ENCODE results near the gene EDN2.

DNA sequence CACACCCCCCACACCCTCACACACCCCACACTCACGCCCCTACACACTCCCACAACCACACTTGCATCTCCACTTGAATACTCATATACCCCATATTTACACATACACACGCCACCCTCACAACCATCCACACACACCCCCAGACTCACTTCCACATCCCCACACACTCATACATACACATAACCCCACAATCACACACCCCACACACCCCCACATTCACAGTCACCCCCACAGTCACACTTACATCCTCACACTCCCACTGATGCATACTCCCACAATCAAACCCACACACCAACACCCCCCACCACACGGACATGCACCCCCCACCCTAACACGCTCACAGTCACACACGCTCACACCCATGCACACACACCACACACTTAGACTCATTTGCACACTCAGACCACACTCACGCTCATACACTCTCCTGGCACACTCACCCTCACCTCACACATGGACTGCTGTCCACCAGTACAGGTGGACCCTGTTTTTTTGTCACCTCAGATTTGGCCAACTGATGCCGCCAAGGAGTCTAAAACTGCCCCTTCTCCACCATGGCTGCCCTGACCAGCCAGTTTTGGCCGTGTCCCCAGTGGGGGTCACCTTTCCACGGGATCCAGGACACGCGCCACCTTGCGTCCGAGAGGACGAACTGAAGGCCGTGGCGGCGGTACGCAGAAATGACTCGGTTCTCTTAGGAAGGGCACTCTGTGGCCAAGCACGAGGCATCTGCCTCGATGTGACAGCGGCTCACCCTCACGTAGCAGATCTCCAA, 45.3 kb upstream of the EDN2 start:
- TF ChIP-seq, protein P1, sequence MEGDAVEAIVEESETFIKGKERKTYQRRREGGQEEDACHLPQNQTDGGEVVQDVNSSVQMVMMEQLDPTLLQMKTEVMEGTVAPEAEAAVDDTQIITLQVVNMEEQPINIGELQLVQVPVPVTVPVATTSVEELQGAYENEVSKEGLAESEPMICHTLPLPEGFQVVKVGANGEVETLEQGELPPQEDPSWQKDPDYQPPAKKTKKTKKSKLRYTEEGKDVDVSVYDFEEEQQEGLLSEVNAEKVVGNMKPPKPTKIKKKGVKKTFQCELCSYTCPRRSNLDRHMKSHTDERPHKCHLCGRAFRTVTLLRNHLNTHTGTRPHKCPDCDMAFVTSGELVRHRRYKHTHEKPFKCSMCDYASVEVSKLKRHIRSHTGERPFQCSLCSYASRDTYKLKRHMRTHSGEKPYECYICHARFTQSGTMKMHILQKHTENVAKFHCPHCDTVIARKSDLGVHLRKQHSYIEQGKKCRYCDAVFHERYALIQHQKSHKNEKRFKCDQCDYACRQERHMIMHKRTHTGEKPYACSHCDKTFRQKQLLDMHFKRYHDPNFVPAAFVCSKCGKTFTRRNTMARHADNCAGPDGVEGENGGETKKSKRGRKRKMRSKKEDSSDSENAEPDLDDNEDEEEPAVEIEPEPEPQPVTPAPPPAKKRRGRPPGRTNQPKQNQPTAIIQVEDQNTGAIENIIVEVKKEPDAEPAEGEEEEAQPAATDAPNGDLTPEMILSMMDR (IDR thresholded peaks at IDR 0.05): no peak
- TF ChIP-seq POLR2A (IDR thresholded peaks at IDR 0.05): no peak
- no peak for TF ChIP-seq POLR2AphosphoS5 (IDR thresholded peaks at IDR 0.05)

Measured in suprapubic skin (tissue), 4 donors.